ENCODE data around the gene MILR1. TPM values are rescaled to one million over a fixed set of nuclear protein-coding genes. Genes with fewer than 3 reads are reported as not detected.
"Not testable (repeated sequence)": the region's sequence is repeated elsewhere in the genome, so short reads cannot be mapped to it uniquely, and the experiment has no call there.

Gene MILR1
- total and polyA plus RNA-seq, 4 donors: 1.2 to 3.8 (median 1.9) TPM

- Histone ChIP-seq H3K27ac (ENCODE audit: low read depth in 1 of 2, low read length in 2 of 2) (no peak overlapping the region), H3K27me3 (ENCODE audit: control insufficient read depth in 4 of 4, insufficient read depth in 4 of 4, low read length in 3 of 4) (no peaks in the 10 kb centered on the region), H3K4me1 (ENCODE audit: control insufficient read depth in 4 of 4, insufficient read depth in 4 of 4, low read length in 3 of 4) (no peaks in the 10 kb centered on the region), H3K4me3 (ENCODE audit: low read depth in 1 of 3, low read length in 3 of 3) (no peak overlapping the region), H3K9me3 (ENCODE audit: control insufficient read depth in 4 of 4, low read length in 3 of 4) (no peaks in the 10 kb centered on the region), H3K9ac (ENCODE audit: low read depth in 1 of 2, low read length in 2 of 2) (no peak overlapping the region), H3K36me3 (ENCODE audit: control insufficient read depth in 4 of 4, insufficient read depth in 3 of 4, low read depth in 1 of 4, low read length in 3 of 4) (no peaks in the 10 kb centered on the region)
- TF ChIP-seq HNF4A (conservative IDR thresholded peaks at IDR 0.05): no peak
- TF ChIP-seq HNF4G (IDR thresholded peaks at IDR 0.05): no peak
- DNase-seq (ENCODE audit: low spot score): no peak
- WGBS: 82% methylated on average over 3 of the region's 3 CpGs
Measured at GRCh38 chr17:64425191-64425590, 23.7 kb upstream of the MILR1 start.

GRCh38 chr17:64426596-64426995 lies 22.3 kb upstream of the MILR1 start:
- TF ChIP-seq GABPA (IDR thresholded peaks at IDR 0.05 in 1 of 2, conservative IDR thresholded peaks at IDR 0.05 in 1 of 2) (no peak), FOXA2 (IDR thresholded peaks at IDR 0.05) (no peak), HNF4G (IDR thresholded peaks at IDR 0.05) (no peak), RXRA (IDR thresholded peaks at IDR 0.05) (no peak), CTCF (IDR thresholded peaks at IDR 0.05; ENCODE audit: low read depth, low read length, missing input control) (no peak), SP1 (IDR thresholded peaks at IDR 0.05) (no peak)
- TF ChIP-seq, protein P1, sequence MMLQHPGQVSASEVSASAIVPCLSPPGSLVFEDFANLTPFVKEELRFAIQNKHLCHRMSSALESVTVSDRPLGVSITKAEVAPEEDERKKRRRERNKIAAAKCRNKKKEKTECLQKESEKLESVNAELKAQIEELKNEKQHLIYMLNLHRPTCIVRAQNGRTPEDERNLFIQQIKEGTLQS (IDR thresholded peaks at IDR 0.05): no peak
- H3K9ac ChIP-seq (ENCODE audit: low read depth in 1 of 2, low read length in 2 of 2): no peak overlapping the region
- no peaks in the 10 kb centered on the region for H3K27me3 ChIP-seq (ENCODE audit: control insufficient read depth in 4 of 4, insufficient read depth in 4 of 4, low read length in 3 of 4)
- H3K27ac ChIP-seq (ENCODE audit: low read depth in 1 of 2, low read length in 2 of 2): no peak overlapping the region
- H3K9me3 ChIP-seq (ENCODE audit: control insufficient read depth in 4 of 4, low read length in 3 of 4): no peaks in the 10 kb centered on the region
- no peaks in the 10 kb centered on the region for H3K36me3 ChIP-seq (ENCODE audit: control insufficient read depth in 4 of 4, insufficient read depth in 3 of 4, low read depth in 1 of 4, low read length in 3 of 4)
- no peak overlapping the region for H3K4me3 ChIP-seq (ENCODE audit: low read depth in 1 of 3, low read length in 3 of 3)
- H3K4me1 ChIP-seq (ENCODE audit: control insufficient read depth in 4 of 4, insufficient read depth in 4 of 4, low read length in 3 of 4): no peaks in the 10 kb centered on the region
- no peak for DNase-seq (ENCODE audit: low spot score)

GRCh38 chr17:64428406-64428805 lies 20.5 kb upstream of the MILR1 start:
- Histone ChIP-seq H3K4me3 (ENCODE audit: low read depth in 1 of 3, low read length in 3 of 3) (no peak overlapping the region), H3K4me1 (ENCODE audit: control insufficient read depth in 4 of 4, insufficient read depth in 4 of 4, low read length in 3 of 4) (no peaks in the 10 kb centered on the region), H3K9ac (ENCODE audit: low read depth in 1 of 2, low read length in 2 of 2) (no peak overlapping the region), H3K27me3 (ENCODE audit: control insufficient read depth in 4 of 4, insufficient read depth in 4 of 4, low read length in 3 of 4) (no peaks in the 10 kb centered on the region), H3K27ac (ENCODE audit: low read depth in 1 of 2, low read length in 2 of 2) (no peak overlapping the region), H3K36me3 (ENCODE audit: control insufficient read depth in 4 of 4, insufficient read depth in 3 of 4, low read depth in 1 of 4, low read length in 3 of 4) (no peaks in the 10 kb centered on the region), H3K9me3 (ENCODE audit: control insufficient read depth in 4 of 4, low read length in 3 of 4) (no peaks in the 10 kb centered on the region)
- TF ChIP-seq GABPA (IDR thresholded peaks at IDR 0.05 in 1 of 2, conservative IDR thresholded peaks at IDR 0.05 in 1 of 2) (no peak), TAF1 (conservative IDR thresholded peaks at IDR 0.05) (no peak), EGR1 (IDR thresholded peaks at IDR 0.05; ENCODE audit: low read depth in 2 of 2) (no peak), SP1 (IDR thresholded peaks at IDR 0.05) (no peak), RAD21 (IDR thresholded peaks at IDR 0.05) (no peak), JUND (IDR thresholded peaks at IDR 0.05) (no peak), FOXA1 (IDR thresholded peaks at IDR 0.05) (no peak), RXRA (IDR thresholded peaks at IDR 0.05) (no peak), HNF4G (IDR thresholded peaks at IDR 0.05) (no peak), NR2F2 (IDR thresholded peaks at IDR 0.05) (no peak)
- TF ChIP-seq, protein P1 (IDR thresholded peaks at IDR 0.05): no peak
- TF ChIP-seq, protein P2, sequence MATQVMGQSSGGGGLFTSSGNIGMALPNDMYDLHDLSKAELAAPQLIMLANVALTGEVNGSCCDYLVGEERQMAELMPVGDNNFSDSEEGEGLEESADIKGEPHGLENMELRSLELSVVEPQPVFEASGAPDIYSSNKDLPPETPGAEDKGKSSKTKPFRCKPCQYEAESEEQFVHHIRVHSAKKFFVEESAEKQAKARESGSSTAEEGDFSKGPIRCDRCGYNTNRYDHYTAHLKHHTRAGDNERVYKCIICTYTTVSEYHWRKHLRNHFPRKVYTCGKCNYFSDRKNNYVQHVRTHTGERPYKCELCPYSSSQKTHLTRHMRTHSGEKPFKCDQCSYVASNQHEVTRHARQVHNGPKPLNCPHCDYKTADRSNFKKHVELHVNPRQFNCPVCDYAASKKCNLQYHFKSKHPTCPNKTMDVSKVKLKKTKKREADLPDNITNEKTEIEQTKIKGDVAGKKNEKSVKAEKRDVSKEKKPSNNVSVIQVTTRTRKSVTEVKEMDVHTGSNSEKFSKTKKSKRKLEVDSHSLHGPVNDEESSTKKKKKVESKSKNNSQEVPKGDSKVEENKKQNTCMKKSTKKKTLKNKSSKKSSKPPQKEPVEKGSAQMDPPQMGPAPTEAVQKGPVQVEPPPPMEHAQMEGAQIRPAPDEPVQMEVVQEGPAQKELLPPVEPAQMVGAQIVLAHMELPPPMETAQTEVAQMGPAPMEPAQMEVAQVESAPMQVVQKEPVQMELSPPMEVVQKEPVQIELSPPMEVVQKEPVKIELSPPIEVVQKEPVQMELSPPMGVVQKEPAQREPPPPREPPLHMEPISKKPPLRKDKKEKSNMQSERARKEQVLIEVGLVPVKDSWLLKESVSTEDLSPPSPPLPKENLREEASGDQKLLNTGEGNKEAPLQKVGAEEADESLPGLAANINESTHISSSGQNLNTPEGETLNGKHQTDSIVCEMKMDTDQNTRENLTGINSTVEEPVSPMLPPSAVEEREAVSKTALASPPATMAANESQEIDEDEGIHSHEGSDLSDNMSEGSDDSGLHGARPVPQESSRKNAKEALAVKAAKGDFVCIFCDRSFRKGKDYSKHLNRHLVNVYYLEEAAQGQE (IDR thresholded peaks at IDR 0.05): no peak
- TF ChIP-seq, protein P3, sequence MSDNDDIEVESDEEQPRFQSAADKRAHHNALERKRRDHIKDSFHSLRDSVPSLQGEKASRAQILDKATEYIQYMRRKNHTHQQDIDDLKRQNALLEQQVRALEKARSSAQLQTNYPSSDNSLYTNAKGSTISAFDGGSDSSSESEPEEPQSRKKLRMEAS (IDR thresholded peaks at IDR 0.05): no peak
- WGBS: 88% methylated on average over 1 of the region's 1 CpG
- DNase-seq (ENCODE audit: low spot score): no peak

GRCh38 chr17:64430036-64430435 lies 18.9 kb upstream of the MILR1 start:
- not testable (repeated sequence) for H3K9me3 ChIP-seq (ENCODE audit: control insufficient read depth in 4 of 4, low read length in 3 of 4); DNase-seq (ENCODE audit: low spot score); H3K4me1 ChIP-seq (ENCODE audit: control insufficient read depth in 4 of 4, insufficient read depth in 4 of 4, low read length in 3 of 4); H3K4me3 ChIP-seq (ENCODE audit: low read depth in 1 of 3, low read length in 3 of 3); H3K27me3 ChIP-seq (ENCODE audit: control insufficient read depth in 4 of 4, insufficient read depth in 4 of 4, low read length in 3 of 4); H3K9ac ChIP-seq (ENCODE audit: low read depth in 1 of 2, low read length in 2 of 2); H3K36me3 ChIP-seq (ENCODE audit: control insufficient read depth in 4 of 4, insufficient read depth in 3 of 4, low read depth in 1 of 4, low read length in 3 of 4); H3K27ac ChIP-seq (ENCODE audit: low read depth in 1 of 2, low read length in 2 of 2)
- 81% methylated on average over 2 of the region's 2 CpGs for WGBS

Measured in liver (tissue), 9 donors.